ENCODE results near the gene ZNF862. TPM values are rescaled to one million over a fixed set of nuclear protein-coding genes. Genes with fewer than 3 reads are reported as not detected.

Gene ZNF862
- total RNA-seq, 2 experiments from 2014 or later, result 7.9 to 9.1 TPM

- ChIA-PET POLR2A (no interaction called here), CTCF (ENCODE audit: unreplicated experiment) (no interaction called here)
- Histone ChIP-seq H3K4me1 (ENCODE audit: insufficient read depth, low read length, poor library complexity, severe bottlenecking) (no peaks in the 10 kb centered on the region), H4K20me1 (ENCODE audit: insufficient read depth, low read length) (no peaks in the 10 kb centered on the region), H3K36me3 (ENCODE audit: insufficient read depth, low read length) (no peaks in the 10 kb centered on the region), H2AFZ (ENCODE audit: low read length) (no peak overlapping the region), H3K27ac (ENCODE audit: low read depth, low read length, poor library complexity, severe bottlenecking) (no peak overlapping the region), H3K9me3 (ENCODE audit: low read length) (no peaks in the 10 kb centered on the region), H3K4me2 (ENCODE audit: low read length) (no peak overlapping the region), H3K79me2 (ENCODE audit: insufficient read depth, low read depth, low read length) (no peaks in the 10 kb centered on the region), H3K9me2 (ENCODE audit: insufficient read depth, low read length) (no peaks in the 10 kb centered on the region), H3K4me3 (ENCODE audit: low read depth, low read length, poor library complexity, severe bottlenecking) (no peak overlapping the region)
- TF ChIP-seq CTCF (conservative IDR thresholded peaks at IDR 0.05; ENCODE audit: low read length) (no peak), EZH2phosphoT487 (IDR thresholded peaks at IDR 0.05; ENCODE audit: borderline replicate concordance, low read depth, low read length) (no peak)
- intact Hi-C loops (cut with micrococcal nuclease; ENCODE audit: unreplicated experiment), result no loop called here
- BruUV-seq (replicated peaks), result no TSS peak
- no peak for DNase-seq (ENCODE audit: low spot score)
These were observed 21.4 kb upstream of the ZNF862 start for GRCh38 chr7:149816794-149817193.

- Histone ChIP-seq H3K79me2 (ENCODE audit: insufficient read depth, low read depth, low read length) (no peaks in the 10 kb centered on the region), H2AFZ (ENCODE audit: low read length) (no peak overlapping the region), H3K9me3 (ENCODE audit: low read length) (no peaks in the 10 kb centered on the region), H3K4me2 (ENCODE audit: low read length) (no peak overlapping the region), H3K27ac (ENCODE audit: low read depth, low read length, poor library complexity, severe bottlenecking) (no peak overlapping the region), H3K9me2 (ENCODE audit: insufficient read depth, low read length) (no peaks in the 10 kb centered on the region), H3K36me3 (ENCODE audit: insufficient read depth, low read length) (no peaks in the 10 kb centered on the region), H4K20me1 (ENCODE audit: insufficient read depth, low read length) (no peaks in the 10 kb centered on the region), H3K4me3 (ENCODE audit: low read depth, low read length, poor library complexity, severe bottlenecking) (no peak overlapping the region), H3K4me1 (ENCODE audit: insufficient read depth, low read length, poor library complexity, severe bottlenecking) (no peaks in the 10 kb centered on the region)
- POLR2A ChIA-PET, result no interaction called here
- TF ChIP-seq EZH2phosphoT487 (IDR thresholded peaks at IDR 0.05; ENCODE audit: borderline replicate concordance, low read depth, low read length) (no peak), CTCF (conservative IDR thresholded peaks at IDR 0.05; ENCODE audit: low read length) (no peak)
- intact Hi-C loops (cut with micrococcal nuclease; ENCODE audit: unreplicated experiment), result no loop called here
- no TSS peak for BruUV-seq (replicated peaks)
- CTCF ChIA-PET (ENCODE audit: unreplicated experiment), result no interaction called here
- no peak for DNase-seq (ENCODE audit: low spot score)
These were observed 20.8 kb upstream of the ZNF862 start for GRCh38 chr7:149817301-149817771.

- Histone ChIP-seq H3K4me1 (ENCODE audit: insufficient read depth, low read length, poor library complexity, severe bottlenecking) (no peaks in the 10 kb centered on the region), H3K4me3 (ENCODE audit: low read depth, low read length, poor library complexity, severe bottlenecking) (no peak overlapping the region), H3K9me3 (ENCODE audit: low read length) (no peaks in the 10 kb centered on the region), H3K4me2 (ENCODE audit: low read length) (no peak overlapping the region), H3K36me3 (ENCODE audit: insufficient read depth, low read length) (no peaks in the 10 kb centered on the region), H4K20me1 (ENCODE audit: insufficient read depth, low read length) (no peaks in the 10 kb centered on the region), H3K79me2 (ENCODE audit: insufficient read depth, low read depth, low read length) (no peaks in the 10 kb centered on the region), H2AFZ (ENCODE audit: low read length) (no peak overlapping the region), H3K27ac (ENCODE audit: low read depth, low read length, poor library complexity, severe bottlenecking) (no peak overlapping the region), H3K9me2 (ENCODE audit: insufficient read depth, low read length) (no peaks in the 10 kb centered on the region)
- DNase-seq (ENCODE audit: low spot score), result no peak
- intact Hi-C loops (cut with micrococcal nuclease; ENCODE audit: unreplicated experiment), result no loop called here
- CTCF ChIA-PET (ENCODE audit: unreplicated experiment), result no interaction called here
- no peak for TF ChIP-seq EZH2phosphoT487 (IDR thresholded peaks at IDR 0.05; ENCODE audit: borderline replicate concordance, low read depth, low read length)
- TF ChIP-seq CTCF (conservative IDR thresholded peaks at IDR 0.05; ENCODE audit: low read length), result no peak
- POLR2A ChIA-PET, result no interaction called here
- BruUV-seq (replicated peaks), result no TSS peak
These were observed 20.2 kb upstream of the ZNF862 start for GRCh38 chr7:149817836-149818535.
